Gastrocnemius medialis (tissue), 4 donors: ENCODE data around the gene FAM81A. TPM values are rescaled to one million over a fixed set of nuclear protein-coding genes. Genes with fewer than 3 reads are reported as not detected.

Experiments used
- ATAC-seq, 2 donors: fragments of 150-250 bp; one replicate each; pipeline ENCODE4 v1.9.1; 2016
- DNase-seq, 2 donors: peaks; one replicate each; pipeline ENCODE4 v3.0.0-alpha.2; 2019
- H3K27ac ChIP-seq, 4 donors: fragments of 200-600 bp; sonication (generic); 1 replicate in 1 of 4; 2 replicates in 3 of 4; pipeline ENCODE4 v1.5.1; 2016 to 2018; ENCODE audit warnings: mild to moderate bottlenecking in 2 of 4, moderate library complexity in 1 of 4
- H3K27me3 ChIP-seq, 3 donors: fragments of 200-600 bp; sonication (generic) in 2 of 3; 1 replicate in 1 of 3; 2 replicates in 2 of 3; pipeline versions ENCODE4 v1.5.1 to v1.6.0; 2016 to 2019; ENCODE audit warnings: mild to moderate bottlenecking in 1 of 3, moderate library complexity in 1 of 3
- H3K36me3 ChIP-seq, 2 donors: fragments of 200-600 bp; sonication (generic) in 1 of 2; one replicate each; pipeline ENCODE4 v1.5.1; 2017 to 2018
- H3K4me1 ChIP-seq, 2 donors: fragments of 200-600 bp; sonication (generic) in 1 of 2; one replicate each; pipeline ENCODE4 v1.5.1; 2016 to 2017; ENCODE audit warnings: mild to moderate bottlenecking in 2 of 2
- H3K4me3 ChIP-seq, 4 donors: fragments of 200-600 bp; sonication (generic) in 3 of 4; 1 replicate in 1 of 4; 2 replicates in 3 of 4; pipeline ENCODE4 v1.5.1; 2016 to 2019; ENCODE audit warnings: mild to moderate bottlenecking in 2 of 4
- H3K9me3 ChIP-seq, 3 donors: fragments of 200-600 bp; sonication (generic) in 2 of 3; 1 replicate in 1 of 3; 2 replicates in 2 of 3; pipeline ENCODE4 v1.5.1; 2016 to 2019
- POLR2A ChIP-seq, 2 donors: fragments of 450-650 bp; IDR thresholded peaks; one replicate each; pipeline ENCODE4 v1.6.1; 2017; ENCODE audit warnings: antibody characterized with exemption in 2 of 2, mild to moderate bottlenecking in 2 of 2, moderate library complexity in 2 of 2
- in situ Hi-C, 4 donors: fragments of 200-750 bp; cut with MboI; loops; one replicate each; pipeline versions ENCODE4 v1.15.0 to v1.8.0; 2017; ENCODE audit warnings: low sequenced_read_pairs in 4 of 4
- intact Hi-C: fragments of 100-400 bp; cut with DNase I; formaldehyde crosslinking; loops from one replicate; pipeline ENCODE4 v1.15.1; 2023; ENCODE audit warnings: low total_unique reads
- total RNA-seq, 4 donors: library from RNA; depleted of rRNA; stranded (reverse); fragments of >200 nt; gene quantifications; one replicate each; pipeline versions ENCODE4 v1.1.0 to v1.2.3, GENCODE V29; 2016
- TF ChIP-seq, protein P1 (sequence below), 5 experiments: fragments of 450-650 bp in 3 of 5; fragments of 200-600 bp in 2 of 5; sonication (generic) in 2 of 5; IDR thresholded peaks in 4 of 5; conservative IDR thresholded peaks in 1 of 5; 1 replicate in 4 of 5; 2 replicates in 1 of 5; pipeline ENCODE4 v1.5.1; 2016 to 2019; ENCODE audit warnings: antibody characterized with exemption in 5 of 5, mild to moderate bottlenecking in 3 of 5, moderate library complexity in 3 of 5

The FAM81A gene
- total RNA-seq, result under 1 TPM in 2 of 4 donors, not detected in 2; 0.07 to 0.10 TPM

- in situ Hi-C loops, result no loop called here
- TF ChIP-seq, protein P1, sequence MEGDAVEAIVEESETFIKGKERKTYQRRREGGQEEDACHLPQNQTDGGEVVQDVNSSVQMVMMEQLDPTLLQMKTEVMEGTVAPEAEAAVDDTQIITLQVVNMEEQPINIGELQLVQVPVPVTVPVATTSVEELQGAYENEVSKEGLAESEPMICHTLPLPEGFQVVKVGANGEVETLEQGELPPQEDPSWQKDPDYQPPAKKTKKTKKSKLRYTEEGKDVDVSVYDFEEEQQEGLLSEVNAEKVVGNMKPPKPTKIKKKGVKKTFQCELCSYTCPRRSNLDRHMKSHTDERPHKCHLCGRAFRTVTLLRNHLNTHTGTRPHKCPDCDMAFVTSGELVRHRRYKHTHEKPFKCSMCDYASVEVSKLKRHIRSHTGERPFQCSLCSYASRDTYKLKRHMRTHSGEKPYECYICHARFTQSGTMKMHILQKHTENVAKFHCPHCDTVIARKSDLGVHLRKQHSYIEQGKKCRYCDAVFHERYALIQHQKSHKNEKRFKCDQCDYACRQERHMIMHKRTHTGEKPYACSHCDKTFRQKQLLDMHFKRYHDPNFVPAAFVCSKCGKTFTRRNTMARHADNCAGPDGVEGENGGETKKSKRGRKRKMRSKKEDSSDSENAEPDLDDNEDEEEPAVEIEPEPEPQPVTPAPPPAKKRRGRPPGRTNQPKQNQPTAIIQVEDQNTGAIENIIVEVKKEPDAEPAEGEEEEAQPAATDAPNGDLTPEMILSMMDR (IDR thresholded peaks at IDR 0.05 in 4 of 5, conservative IDR thresholded peaks at IDR 0.05 in 1 of 5), result no peak
- TF ChIP-seq POLR2A (IDR thresholded peaks at IDR 0.05), result no peak
- peak; percentile 95 to 96 for ATAC-seq
These were observed at the start of gene FAM81A for GRCh38 chr15:59437817-59438624. Gene FAM81A, plus strand, starts transcription at chr15:59438186. Its CDS starts 20,441 bp downstream, at chr15:59458627.

GRCh38 chr15:59388670-59389069 lies 49.3 kb upstream of the FAM81A start:
- intact Hi-C loops, result no loop called here
- no peak for DNase-seq
- in situ Hi-C loops, result no loop called here
- no peaks in the 10 kb centered on the region for H3K27me3 ChIP-seq
- H3K27ac ChIP-seq, result peak overlapping the region in 1 of 4 donors; percentile 43
- no peaks in the 10 kb centered on the region for H3K4me1 ChIP-seq
- peak; percentile 52 to 55 for ATAC-seq
- TF ChIP-seq, protein P1 (IDR thresholded peaks at IDR 0.05 in 4 of 5, conservative IDR thresholded peaks at IDR 0.05 in 1 of 5), result no peak
- TF ChIP-seq POLR2A (IDR thresholded peaks at IDR 0.05), result no peak
- no peaks in the 10 kb centered on the region for H3K36me3 ChIP-seq
- H3K4me3 ChIP-seq, result no peak overlapping the region
- H3K9me3 ChIP-seq, result no peaks in the 10 kb centered on the region

More at GRCh38 chr15:59437817-59438624, at the start of gene FAM81A:
- Histone ChIP-seq H3K27ac (peak within 1 kb of the TSS in 1 of 4 donors; percentile 17), H3K36me3 (no peaks in the 10 kb centered on the region), H3K27me3 (no peaks in the 10 kb centered on the region), H3K4me1 (peaks cover 6 to 11% of the 10 kb centered on the region in 2 donors), H3K4me3 (peak within 1 kb of the TSS; percentile 50 to 71 (median 56)), H3K9me3 (no peaks in the 10 kb centered on the region)
- intact Hi-C loops, result loop anchor here (2.0 to 5.0 kb wide), 2 partner anchors 65 to 666 kb away; partner anchors contain the start of genes MINDY2 and MYO1E
- peak; percentile 54 to 74 for DNase-seq

- TF ChIP-seq, protein P1 (IDR thresholded peaks at IDR 0.05 in 4 of 5, conservative IDR thresholded peaks at IDR 0.05 in 1 of 5), result no peak
- TF ChIP-seq POLR2A (IDR thresholded peaks at IDR 0.05), result no peak
- in situ Hi-C loops, result no loop called here
- DNase-seq, result no peak
- no peaks in the 10 kb centered on the region for H3K9me3 ChIP-seq
- ATAC-seq, result no peak
- H3K4me1 ChIP-seq, result no peaks in the 10 kb centered on the region
- no peak overlapping the region for H3K27ac ChIP-seq
- no peaks in the 10 kb centered on the region for H3K36me3 ChIP-seq
- H3K27me3 ChIP-seq, result no peaks in the 10 kb centered on the region
- no peak overlapping the region for H3K4me3 ChIP-seq
- intact Hi-C loops, result no loop called here
These were observed 45.7 kb upstream of the FAM81A start for GRCh38 chr15:59392299-59392698.

- in situ Hi-C loops, result no loop called here
- ATAC-seq (no peak), DNase-seq (no peak)
- H3K36me3 ChIP-seq, result no peaks in the 10 kb centered on the region
- no peaks in the 10 kb centered on the region for H3K4me1 ChIP-seq
- H3K9me3 ChIP-seq, result no peaks in the 10 kb centered on the region
- no peak overlapping the region for H3K27ac ChIP-seq
- no peaks in the 10 kb centered on the region for H3K27me3 ChIP-seq
- TF ChIP-seq, protein P1 (IDR thresholded peaks at IDR 0.05 in 4 of 5, conservative IDR thresholded peaks at IDR 0.05 in 1 of 5), result no peak
- no peak for TF ChIP-seq POLR2A (IDR thresholded peaks at IDR 0.05)
- intact Hi-C loops, result no loop called here
- H3K4me3 ChIP-seq, result no peak overlapping the region
These were observed 43.8 kb upstream of the FAM81A start for GRCh38 chr15:59394166-59394661.
